HG02852 (cell line): ENCODE results near the gene SARM1.

ENCODE experiments used
- ATAC-seq: cut with Tn5 transposase; IDR thresholded peaks from one replicate; pipeline ENCODE4 v1.9.1; 2021; ENCODE audit warnings: mild to moderate bottlenecking, moderate library complexity; ENCODE audit not compliant: unreplicated experiment

The SARM1 gene

DNA sequence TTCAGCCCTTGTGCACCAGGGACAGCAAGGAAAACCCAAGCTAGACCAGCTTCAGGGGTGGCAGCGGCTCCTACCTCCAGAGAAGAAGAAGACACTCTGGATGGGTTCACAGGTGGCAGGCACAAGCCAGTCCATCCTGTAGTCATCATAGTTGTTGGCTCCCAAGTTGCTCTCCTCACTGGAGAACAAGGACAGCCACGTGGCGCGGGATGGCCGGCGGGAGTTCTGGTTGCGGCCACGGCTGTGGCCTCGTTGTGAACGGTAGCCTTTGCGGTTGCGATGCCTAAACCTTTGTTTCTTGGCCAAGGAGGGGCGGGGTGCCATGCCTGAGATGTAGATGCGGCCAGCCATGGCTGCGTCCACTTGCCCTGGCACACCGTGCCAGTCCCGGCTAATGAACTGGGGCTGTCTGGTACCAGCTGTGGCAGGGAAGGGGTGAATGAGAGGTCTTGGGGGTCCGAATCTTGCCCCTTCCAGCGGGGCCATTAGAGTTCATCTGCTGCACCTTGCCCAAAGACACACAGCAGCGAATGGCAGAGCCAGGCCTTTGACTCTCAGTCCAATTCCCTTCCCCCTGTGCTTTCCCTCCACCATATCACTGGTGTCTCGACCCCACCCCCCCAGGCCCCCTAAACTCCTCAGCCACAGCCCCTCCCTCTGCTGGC is 3.7 kb upstream of the SARM1 start:
- ATAC-seq = no peak

DNA sequence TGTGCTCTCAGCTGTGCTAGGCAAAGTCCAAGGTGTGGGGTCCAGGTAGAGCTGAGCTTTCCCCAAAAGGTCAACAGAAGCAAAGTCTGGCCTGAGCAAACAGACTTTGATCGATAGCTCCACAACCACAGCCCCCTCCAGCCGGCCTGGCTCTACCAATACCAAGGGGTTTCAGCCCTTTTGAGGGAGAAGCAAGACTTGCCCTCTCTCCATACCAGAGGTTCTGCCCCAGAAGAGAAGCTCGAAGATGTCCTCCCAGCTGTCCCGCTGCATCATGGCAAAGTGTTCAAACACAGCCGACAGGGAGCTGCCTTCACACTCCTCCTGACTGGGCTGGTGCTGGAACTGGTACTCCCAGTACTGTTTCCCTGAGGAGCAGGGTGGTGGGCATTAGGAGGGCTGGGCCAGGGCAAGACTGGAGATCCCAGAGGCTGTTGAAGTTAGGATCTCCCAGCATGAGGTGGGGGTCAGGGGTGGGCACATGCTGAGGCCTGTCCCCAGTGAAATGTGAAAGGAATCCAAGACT is 3.1 kb upstream of the SARM1 start:
- no peak for ATAC-seq

- ATAC-seq = no peak
Observed at GRCh38 chr17:28368915-28369683, 2.4 kb upstream of the SARM1 start.

GRCh38 chr17:28369684-28370034 is 1.8 kb upstream of the SARM1 start:
- ATAC-seq = no peak

DNA sequence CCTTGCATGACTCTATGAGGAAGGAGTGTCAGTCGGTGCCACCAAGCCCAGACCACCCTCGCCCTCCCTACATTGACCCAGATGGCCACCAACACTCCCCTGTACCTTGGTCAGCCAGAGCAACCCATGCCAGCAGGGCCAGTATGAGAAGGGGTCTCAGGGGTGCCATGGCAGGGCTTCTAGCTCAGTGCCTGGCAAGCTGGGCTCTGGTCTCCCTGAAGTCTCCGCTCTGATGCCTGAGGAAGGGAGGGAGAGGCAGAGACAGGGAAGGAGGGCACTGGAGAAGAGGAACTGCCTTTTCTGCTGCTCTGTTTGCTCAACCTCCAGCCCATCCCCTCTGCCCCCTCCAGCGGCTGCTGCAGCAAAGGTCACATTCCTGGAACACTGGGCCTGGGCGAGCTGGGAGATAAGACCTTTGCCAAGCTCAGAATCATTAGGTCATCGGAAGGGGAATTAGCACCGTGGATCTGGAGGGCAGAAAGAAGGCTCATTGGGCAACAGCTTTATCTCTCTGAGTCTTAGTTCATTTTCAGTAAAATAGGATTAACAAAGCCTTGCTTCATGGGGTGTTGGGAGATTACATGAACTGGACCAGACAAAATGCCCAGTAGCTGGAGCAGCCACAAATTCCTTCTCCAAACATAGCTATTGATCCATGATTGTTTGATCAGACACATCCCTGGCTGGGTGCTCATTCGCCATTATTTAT is 1.3 kb upstream of the SARM1 start, which contains the start of gene VTN:
VTN (minus strand) TSS at position 273 of the 709 bp plus-strand sequence; CDS start at position 169, 104 bp downstream.
- no peak for ATAC-seq

DNA sequence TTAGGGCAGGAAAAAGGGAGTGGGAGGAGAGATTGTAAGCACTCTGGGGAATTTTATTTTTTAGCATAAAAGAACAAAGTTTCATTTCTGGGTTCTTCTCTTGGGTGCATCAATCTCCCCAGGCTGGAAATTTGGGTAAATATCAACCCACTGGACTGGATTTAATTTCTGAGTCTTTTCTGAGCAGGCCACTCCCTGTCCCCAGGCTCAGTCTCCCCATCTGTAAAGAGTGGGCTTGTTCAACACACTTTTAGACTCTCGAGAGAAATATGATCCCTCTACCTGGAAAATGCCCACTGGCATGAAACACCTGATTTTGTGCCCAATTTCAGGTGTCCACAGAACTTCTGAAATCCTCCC is 770 bp upstream of the SARM1 start:
- no peak for ATAC-seq

DNA sequence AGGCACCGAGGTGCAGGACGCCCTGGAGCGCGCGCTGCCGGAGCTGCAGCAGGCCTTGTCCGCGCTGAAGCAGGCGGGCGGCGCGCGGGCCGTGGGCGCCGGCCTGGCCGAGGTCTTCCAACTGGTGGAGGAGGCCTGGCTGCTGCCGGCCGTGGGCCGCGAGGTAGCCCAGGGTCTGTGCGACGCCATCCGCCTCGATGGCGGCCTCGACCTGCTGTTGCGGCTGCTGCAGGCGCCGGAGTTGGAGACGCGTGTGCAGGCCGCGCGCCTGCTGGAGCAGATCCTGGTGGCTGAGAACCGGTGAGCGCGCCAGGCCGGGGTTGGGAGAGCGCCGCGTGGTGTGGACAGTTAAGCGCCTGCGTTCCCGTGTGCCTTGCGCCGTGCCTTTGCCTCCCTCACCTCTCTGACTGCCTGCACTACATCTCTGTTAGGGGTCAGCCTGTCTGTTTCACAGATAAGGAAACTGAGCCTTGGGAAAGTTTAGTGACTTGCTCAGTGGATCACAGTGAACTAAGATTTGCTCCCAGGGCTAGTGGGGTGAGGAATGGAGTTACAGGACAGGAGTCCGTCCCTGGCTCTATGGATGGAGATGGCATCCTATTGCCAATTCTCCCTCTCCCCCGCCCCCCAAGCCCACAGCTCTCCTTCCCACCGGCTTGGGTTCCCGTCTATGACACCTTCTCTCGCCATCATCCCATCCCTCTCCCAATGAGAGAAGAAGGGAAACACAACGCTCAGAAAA is 880 bp downstream of the SARM1 start:
- ATAC-seq = peak; percentile 18

GRCh38 chr17:28372945-28373274 is 1.4 kb downstream of the SARM1 start:
- no peak for ATAC-seq

GRCh38 chr17:28379814-28380801 is 8.6 kb downstream of the SARM1 start:
- ATAC-seq = no peak

GRCh38 chr17:28381141-28381825 is 9.8 kb downstream of the SARM1 start:
- no peak for ATAC-seq

GRCh38 chr17:28384281-28385036 is 13.0 kb downstream of the SARM1 start:
- peak; percentile 60 for ATAC-seq

DNA sequence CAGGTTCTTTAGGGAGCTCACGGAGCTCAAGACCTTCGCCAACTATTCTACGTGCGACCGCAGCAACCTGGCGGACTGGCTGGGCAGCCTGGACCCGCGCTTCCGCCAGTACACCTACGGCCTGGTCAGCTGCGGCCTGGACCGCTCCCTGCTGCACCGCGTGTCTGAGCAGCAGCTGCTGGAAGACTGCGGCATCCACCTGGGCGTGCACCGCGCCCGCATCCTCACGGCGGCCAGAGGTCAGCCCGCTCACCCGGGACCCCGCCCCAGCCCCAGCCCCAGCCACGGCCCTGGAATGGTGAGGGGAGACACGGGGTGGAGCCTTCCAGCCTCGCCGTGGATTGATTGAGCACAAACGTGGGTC is 13.5 kb downstream of the SARM1 start:
- peak; percentile 34 for ATAC-seq

- no peak for ATAC-seq
Observed at GRCh38 chr17:28385406-28385805, 13.9 kb downstream of the SARM1 start.

DNA sequence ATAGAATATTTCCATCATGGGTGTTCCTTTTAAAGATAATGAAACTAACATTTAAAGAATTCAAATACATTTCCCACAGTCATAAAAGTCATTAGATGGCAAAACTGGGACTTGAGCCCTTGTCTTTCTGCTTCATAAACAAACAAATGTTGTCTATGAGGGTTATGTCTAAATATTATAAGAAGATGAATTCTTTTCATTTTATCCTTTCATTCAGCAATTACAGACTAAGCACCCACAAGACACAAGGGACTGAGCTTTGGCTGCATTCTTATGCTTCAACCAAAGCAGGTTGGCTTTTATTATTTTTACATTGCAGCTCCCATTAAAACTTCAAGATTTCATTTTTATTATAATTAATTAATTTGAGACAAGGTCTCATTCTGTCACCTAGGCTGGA is 14.9 kb downstream of the SARM1 start:
- ATAC-seq = no peak

- no peak for ATAC-seq
Observed at GRCh38 chr17:28388106-28388505, 16.6 kb downstream of the SARM1 start.

- ATAC-seq = no peak
Observed at GRCh38 chr17:28390141-28390540, 18.6 kb downstream of the SARM1 start.

- ATAC-seq = no peak
Observed at GRCh38 chr17:28390563-28390962, 19.1 kb downstream of the SARM1 start.

DNA sequence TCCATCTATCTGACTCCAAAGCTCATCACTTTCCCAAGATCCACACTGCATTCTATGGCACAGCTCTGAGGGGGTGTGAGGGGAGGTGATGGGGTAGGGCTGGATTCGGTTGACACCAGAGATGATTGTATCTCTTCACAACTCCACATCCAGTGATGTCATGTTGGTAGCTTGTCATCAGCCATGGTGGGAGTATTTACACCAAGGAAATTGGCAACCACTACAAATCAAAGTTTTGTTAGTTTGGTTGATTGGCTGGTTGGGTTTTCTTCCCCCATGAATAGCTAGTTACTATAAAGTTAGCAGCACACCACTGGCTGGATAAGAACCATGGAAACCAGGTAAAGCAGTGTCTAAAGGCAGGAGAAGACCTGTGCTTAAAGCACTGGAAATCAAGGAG is 19.5 kb downstream of the SARM1 start:
- no peak for ATAC-seq

- no peak for ATAC-seq
Observed at GRCh38 chr17:28391401-28391800, 19.9 kb downstream of the SARM1 start.
